HS-27A (cell line): ENCODE results near the gene GARS1.
"Not testable (repeated sequence)": the region's sequence is repeated elsewhere in the genome, so short reads cannot be mapped to it uniquely, and the experiment has no call there.

Experiments used
- DNase-seq: peaks from one replicate; pipeline ENCODE4 v3.0.0-alpha.2; 2012; ENCODE audit warnings: low read depth, missing footprints

Gene GARS1, protein sequence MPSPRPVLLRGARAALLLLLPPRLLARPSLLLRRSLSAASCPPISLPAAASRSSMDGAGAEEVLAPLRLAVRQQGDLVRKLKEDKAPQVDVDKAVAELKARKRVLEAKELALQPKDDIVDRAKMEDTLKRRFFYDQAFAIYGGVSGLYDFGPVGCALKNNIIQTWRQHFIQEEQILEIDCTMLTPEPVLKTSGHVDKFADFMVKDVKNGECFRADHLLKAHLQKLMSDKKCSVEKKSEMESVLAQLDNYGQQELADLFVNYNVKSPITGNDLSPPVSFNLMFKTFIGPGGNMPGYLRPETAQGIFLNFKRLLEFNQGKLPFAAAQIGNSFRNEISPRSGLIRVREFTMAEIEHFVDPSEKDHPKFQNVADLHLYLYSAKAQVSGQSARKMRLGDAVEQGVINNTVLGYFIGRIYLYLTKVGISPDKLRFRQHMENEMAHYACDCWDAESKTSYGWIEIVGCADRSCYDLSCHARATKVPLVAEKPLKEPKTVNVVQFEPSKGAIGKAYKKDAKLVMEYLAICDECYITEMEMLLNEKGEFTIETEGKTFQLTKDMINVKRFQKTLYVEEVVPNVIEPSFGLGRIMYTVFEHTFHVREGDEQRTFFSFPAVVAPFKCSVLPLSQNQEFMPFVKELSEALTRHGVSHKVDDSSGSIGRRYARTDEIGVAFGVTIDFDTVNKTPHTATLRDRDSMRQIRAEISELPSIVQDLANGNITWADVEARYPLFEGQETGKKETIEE

DNA sequence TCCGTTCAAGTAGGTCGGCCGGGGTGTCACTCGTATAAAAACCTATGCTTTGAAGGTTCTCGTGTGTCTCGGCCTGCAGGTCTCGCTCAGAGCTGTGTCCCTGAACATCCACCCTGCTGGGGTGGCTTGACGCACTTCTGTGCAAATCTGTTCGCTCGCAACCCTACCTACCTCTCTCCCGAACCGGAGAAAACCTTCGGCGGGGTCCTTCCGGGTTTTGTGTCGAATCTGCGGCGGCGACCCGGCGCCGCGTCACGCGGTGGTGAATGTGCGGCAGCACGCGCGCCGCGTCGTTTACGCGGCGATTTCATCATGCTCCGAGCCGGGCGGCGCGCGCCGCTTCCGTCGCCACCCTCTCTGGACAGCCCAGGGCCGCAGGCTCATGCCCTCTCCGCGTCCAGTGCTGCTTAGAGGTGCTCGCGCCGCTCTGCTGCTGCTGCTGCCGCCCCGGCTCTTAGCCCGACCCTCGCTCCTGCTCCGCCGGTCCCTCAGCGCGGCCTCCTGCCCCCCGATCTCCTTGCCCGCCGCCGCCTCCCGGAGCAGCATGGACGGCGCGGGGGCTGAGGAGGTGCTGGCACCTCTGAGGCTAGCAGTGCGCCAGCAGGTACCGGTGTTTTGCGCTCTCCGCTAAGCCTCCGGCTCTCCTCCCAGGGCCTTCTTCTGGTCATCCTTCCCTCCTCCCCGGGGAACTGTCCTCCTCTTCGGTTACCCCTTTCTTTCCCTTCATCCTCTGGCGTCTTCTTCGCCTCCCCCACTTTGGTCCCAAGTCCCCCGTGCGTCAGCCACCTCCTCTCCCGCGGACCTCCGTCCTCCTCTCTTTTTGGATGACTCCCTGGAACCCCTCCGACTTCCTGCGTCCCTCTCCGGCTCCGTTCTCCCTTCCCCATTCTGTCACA is at the start of gene GARS1:
Gene GARS1, plus strand, starts transcription at position 339 of the 896 bp plus-strand sequence. Its CDS starts 44 bp downstream, at position 383.
- peak; percentile 70 for DNase-seq

DNA sequence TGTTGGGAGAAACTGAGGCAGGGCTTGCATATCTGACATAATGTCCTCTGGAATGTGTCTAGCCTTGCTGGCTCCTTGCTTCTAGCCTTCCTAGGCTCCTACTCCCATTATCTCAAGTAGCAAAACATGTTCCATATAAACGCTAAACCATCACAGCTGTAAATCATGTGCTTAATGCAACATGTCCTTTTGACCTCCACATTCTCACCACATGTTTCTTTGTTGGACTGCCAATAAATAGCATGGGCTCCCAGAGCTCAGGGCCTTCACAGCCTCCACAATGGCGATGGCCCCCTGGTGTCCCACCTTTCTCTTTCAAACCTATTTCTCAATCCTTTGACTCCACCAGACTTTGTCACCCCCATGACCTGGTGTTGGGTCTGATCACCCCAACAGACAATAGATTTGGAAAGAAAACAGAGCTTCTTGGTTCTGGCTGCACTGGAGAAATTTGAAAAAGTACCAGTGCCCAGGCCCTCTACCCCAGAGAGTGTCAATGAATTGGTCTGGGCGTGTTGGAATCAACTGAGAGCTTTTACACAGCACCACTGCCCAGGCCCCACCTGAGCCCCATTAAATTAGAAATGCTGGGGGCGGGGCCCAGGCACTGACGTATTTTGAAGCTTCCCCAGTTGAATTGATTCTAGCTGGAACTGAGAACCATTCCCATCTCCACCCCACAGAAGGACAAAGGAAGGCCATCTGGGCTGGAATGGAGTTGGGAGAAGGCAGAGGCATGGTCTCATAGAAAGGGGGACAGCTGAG is 48.7 kb upstream of the GARS1 start:
- no peak for DNase-seq

DNA sequence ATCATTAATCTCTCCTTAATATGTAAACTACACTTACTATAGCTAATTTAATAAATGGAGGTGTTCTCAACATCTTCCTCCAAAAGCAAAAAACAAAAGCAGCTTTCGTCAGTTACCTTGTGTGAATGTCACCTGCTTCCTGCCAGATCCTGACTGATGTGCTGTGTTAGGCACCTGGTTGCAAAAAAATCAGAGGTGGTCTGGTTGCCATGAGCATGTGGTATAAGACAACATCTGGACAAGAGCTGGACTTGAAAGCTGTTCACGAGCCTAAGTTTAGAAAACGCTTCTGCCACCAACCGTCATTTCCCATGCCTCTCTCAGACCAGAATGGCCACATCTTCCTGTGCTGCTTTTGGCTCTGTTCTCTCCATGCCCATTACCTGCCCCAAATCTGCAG is 48.1 kb upstream of the GARS1 start:
- no peak for DNase-seq

DNA sequence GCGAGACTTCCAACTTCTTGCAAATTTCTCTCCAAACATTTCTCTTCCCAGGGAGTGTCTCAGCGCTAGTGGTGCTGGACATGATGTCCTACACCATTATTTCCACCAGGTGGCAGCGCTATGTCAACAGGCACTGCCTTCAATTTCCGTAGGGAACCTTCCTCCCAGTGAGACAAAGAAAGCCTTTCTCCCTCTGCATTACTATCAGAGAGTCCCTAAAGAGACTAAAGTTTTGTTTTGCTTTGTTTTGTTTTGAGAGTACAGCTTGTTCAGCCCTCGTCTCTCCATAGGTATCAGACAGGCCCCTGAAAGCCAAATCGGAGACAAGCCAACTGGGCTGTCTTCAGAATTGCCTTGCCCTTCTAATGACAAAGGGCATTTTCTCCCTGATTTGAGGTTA is 45.8 kb upstream of the GARS1 start:
- DNase-seq = peak; percentile 20

DNA sequence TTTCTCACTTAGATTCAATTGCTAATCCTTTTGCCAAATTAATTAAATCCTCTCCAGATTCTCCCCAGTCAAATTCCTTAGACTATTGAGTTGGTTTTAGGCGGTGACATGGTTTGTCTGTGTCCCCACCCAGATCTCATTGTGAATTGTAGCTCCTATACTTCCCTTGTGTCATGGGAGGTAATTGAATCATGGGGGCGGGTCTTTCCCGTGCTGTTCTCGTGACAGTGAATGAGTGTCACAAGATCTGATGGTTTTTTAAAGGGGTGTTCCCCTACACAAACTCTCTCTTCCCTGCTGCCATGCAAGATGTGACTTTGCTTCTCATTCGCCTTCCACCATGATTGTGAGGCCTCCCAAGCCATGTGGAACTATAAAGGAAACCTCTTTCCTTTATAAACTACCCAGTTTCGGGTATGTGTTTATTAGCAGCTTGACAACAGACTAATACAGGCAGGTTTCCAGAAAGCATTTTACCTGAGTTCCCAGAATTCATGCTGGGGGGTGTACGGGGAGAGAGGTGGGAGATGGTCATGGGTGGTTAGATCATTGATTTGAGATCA is 44.7 kb upstream of the GARS1 start:
- no peak for DNase-seq

DNA sequence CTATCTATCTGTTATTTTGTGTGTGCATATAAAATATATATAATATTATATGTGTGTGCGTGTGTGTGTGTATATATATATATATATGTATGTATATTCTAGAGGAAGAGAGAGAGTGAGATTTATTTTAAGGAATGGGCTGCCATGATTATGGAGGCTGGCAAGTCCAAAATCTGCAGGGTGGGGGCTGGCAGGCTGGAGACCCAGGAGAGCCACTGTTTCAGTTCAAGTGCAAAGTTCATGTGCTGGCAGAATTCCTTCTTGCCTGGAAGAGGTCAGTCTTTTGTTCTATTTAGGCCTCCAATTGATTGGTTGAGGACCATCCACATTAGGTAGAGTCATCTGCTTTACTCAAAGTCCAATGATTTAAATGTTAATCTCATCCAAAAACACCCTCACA is 42.3 kb upstream of the GARS1 start:
- no peak for DNase-seq

DNA sequence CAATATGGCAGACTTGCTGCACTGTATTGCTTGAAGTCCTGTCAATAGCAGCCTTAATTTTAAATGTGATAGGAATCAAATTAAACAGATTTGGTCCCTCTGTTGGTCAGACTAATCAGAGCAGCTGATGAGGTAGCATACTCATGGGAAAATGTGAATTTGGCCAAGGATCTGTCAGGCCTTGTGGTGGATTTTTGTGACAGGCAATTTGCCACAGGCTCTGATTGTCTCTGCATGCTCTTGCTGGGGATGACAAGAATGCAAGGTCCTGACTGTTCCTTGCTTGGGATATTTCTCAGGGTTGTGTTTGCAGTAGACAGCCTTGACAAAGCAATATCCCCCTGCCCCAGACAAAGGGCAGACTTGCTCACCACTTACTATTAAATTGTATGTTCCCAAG is 41.5 kb upstream of the GARS1 start:
- DNase-seq = no peak

DNA sequence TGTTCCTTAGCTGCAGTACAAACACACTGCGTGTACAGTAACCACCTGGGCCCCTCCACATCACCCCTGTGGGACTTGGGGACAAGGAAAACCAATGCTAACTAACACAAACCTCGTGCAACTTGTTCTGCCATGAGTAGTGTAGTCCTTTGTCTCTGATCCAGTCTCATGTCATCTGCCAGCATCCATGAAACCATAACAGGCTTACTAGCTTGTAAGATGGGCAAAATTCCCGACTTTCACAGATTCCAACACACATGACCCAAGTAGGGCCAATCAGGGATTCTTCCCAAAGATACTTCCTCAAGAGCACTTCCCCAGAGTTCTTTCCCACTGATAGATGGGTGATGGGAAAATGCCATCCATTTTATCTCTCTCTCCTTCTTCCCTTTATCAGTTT is 41.1 kb upstream of the GARS1 start:
- DNase-seq = no peak

DNA sequence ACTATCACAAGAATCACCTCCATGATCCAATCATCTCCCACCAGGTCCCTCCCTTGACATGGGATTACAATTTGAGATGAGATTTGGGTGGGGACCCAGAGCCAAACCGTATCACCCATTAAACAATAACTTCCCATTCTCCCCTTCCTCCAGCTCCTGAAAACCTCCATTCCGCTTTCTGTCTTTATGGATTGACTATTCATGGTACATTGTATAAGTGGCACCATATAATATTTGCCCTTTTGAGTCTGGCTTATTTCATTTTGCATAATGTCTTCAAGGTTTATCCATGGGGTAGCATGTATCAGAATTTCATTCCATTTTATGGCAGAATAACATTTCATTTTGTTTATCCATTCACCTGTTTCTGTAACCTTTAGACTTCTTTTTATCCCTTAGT is 39.2 kb upstream of the GARS1 start:
- no peak for DNase-seq

DNA sequence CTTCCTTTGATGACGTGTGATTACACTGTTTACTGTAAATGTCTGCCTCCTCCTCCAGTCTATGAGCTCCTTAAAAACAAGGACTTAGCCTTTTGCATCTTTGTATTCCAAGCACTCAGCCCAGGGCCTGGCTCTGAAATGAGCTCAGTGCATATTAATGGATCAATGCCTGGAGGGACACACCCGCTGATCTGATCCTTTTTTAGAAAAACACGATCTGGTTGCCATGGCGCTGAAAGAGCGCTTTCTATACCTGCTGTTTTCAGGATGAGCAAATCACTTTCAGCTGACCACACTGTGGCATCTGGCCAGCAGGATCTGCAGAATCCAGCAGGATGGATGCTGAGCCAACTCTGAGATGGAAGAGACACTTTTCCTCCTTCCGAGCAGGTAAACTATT is 37.8 kb upstream of the GARS1 start:
- DNase-seq = no peak

DNA sequence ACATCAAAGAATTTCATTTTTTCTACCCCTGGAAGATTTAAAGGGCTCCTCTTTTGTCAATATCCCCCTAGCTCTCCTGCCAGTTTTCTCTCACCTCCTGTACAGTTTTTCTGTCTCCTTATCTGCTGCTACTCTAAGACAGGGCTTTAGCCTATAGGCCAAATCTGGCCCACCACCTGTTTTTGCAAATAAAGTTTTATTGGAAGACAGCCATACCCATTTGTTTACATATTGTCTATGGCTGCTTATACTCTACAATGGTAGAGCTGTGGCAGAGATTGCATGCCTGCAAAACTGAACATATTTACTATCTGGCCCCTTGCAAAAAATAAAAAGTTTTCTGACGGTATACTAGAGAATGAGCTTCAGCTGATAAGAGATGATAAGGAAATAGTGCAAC is 37.4 kb upstream of the GARS1 start:
- DNase-seq = no peak

DNA sequence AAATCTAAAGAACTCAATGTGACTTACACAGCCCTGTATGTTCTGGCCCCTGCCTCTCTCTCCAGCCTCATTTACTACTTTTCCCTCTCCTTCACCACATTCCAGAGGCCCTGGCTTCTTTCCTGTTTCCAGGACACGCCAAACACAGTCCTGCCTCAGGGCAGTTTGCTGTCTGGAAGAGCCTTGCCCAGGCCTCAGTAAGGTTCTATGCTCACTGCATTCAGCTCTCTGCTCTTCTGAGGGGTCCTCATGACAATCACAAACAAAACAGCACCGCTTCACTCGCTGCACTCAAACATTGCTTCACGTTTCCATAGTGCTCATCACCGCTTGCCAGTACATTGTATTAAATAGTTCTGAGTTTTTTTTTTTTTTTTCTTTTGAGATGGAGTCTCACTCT is 35.1 kb upstream of the GARS1 start:
- DNase-seq = no peak

DNA sequence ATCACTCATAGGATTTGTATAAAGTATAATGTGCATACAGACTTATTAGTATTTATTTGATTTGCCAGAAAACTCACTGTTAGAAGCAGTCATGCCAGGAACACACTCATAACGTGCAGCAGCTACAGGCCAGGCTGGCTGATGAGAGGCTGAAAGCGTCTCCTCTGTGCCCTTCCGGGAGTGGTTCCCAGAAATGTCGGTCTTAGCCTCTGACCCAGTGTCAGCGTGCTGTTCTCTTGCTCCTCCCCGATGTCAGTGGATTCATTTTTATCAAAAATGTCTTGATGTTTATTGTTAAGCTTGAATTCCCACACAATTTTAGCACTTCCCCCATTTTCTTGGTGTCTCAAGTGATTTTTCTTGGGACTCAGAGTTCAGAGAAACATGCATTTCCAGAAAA is 33.3 kb upstream of the GARS1 start:
- DNase-seq = no peak

DNA sequence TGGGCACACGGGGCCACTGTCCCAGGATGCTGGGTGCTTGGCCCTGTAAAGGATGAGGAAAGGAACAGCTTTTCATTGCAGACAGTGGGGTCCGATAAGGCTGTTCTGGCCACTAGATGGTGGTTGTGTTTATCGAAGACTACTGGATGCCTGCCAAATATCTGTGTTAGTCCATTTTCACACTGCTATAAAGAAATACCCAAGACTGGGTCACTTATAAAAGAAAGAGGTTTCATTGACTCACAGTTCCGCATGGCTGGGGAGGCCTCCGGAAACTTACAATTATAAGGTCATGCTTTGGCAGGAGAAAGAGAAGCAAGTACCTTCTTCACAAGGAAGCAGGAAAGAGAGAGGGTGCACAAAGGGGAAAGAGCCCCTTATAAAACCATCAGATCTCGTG is 32.2 kb upstream of the GARS1 start:
- no peak for DNase-seq

DNA sequence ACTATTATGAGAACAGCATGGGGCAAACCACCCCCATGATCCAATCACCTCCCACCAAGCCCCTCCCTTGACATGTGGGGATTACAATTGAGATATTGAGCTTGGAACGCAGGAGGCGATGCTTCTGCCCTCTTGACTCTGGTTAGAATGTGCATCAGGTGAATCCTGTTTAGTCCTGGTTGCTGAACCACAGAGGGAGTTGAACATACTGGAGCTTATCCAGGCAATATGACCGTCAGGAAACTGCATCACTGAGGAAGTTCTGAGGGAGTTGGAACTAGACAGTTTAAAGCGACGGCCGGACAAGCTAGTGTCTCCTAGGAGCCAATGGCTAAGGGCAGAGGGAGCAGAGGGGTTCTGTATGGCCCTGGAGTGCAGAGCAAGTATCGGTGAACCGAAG is 31.8 kb upstream of the GARS1 start:
- DNase-seq = no peak

DNA sequence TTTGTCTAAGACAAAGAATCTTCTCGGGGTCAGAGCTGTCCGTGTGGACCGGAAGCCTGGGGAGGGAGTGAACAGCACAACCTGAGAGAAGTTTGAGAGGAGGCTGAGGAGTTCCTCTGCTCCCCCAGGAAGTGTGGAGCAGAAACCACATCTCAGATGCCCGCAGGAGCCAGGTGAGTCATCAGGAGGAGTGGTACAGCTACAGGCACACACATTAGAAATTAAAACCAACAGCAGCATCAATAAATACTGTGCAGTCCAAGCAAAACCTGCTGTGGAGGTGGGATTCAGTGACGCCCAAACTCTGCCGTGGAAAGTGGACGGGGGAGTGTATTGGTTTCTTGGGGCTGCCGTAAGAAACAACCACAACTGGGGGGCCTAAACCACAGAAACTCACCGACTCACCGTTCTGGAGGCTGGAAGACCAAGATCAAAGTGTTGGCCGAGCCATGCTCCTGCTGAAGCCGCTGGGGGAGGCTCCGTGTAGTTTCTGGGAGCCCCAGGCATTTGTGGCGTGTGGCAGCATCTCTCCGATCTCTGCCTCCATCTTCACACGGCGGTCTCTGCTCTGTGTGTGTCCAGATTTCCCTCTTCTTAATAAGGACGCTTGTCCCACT is 31.2 kb upstream of the GARS1 start:
- no peak for DNase-seq

DNA sequence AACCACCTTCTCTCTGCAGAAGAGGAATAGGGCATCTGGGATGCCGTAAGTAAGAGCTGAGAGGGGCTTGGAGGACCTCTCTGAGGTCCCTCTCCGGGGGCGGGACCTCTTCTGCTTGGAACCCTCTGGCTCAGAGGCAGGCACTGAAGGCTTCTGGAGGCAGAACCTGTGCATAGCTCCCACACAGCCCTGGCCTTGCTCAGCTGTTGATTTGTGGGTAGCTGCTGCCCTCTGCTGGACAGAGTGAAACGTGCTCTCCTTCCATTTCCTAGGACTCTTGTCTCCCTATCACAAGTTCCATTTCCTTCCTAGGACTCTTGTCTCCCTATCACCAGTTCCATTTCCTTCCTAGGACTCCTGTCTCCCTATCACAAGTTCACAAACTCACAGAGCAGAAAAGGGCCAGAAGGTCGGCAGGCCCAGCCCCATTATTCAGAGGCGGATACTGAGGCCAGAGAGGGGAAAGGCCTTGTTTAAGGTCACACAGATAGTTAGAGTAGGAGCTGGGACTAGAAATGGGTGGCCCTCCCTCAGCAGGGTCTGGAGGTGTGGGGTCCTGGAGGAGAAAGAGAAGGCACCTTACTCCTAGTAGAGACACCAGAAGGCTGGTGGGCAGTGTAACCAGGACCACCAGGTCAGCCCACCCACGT is 30.3 kb upstream of the GARS1 start:
- peak; percentile 39 for DNase-seq

DNA sequence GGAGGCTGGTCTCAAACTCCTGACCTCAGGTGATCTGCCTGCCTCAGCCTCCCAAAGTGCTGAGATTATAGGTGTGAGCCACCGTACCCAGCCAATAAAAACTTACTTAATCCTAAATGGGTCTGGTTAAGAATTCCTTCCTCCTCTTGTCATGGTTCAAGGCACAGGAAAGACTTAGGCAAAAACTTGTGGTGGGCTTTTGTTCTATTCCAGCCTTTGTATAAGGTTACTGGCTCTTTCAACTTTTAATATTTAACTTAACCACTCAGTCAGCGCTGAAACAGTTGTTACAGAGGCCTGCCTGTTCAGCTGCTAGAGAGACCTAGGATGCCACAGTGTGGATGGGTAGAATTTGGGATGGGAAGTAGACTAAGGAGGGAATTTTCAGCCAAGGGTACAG is 28.1 kb upstream of the GARS1 start:
- no peak for DNase-seq

DNA sequence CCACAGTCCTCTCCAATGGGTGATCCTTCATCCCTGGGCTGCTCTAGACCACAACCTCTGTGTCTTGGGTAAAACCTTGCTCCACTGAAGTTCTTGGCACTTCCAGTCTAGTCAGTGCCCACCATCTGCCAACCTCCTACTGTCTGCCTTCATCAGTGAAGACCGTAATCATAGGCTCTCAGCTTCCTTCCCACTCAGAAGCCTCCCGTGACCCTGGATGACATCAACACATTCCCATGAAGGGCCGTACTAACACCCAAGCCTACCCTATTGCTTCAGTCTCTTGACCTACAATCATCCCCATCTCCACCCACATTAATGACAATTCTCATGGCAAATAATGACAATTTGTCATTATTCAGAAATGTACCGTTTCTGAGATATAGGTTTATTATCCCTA is 27.6 kb upstream of the GARS1 start:
- no peak for DNase-seq

DNA sequence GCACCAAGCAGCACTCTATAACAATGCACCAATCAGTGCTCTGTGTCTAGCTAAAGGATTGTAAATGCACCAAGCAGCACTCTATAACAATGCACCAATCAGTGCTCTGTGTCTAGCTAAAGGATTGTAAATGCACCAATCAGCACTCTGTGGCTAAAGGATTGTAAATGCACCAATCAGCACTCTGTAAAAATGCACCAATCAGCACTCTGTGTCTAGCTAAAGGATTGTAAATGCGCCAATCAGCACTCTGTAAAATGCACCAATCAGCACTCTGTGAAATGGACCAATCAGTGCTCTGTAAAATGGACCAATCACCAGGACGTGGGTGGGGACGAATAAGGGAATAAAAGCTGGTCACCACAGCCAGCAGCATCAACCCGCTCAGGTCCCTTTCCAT is 24.4 kb upstream of the GARS1 start:
- DNase-seq = not testable (repeated sequence)
